ENCODE data around the gene MAST4. TPM values are rescaled to one million over a fixed set of nuclear protein-coding genes. Genes with fewer than 3 reads are reported as not detected.
A peak's percentile ranks its signal among the peaks of the same experiment; 100 is the strongest.

MAST4 gene
- total RNA-seq, 1 donor from 2014 or later = 55.2 TPM

- Histone ChIP-seq H3K36me3 (no peaks in the 10 kb centered on the region), H3K4me3 (no peak overlapping the region), H3K9me3 (no peaks in the 10 kb centered on the region), H3K4me1 (no peaks in the 10 kb centered on the region), H3K27ac (no peak overlapping the region), H3K27me3 (no peaks in the 10 kb centered on the region)
- no peak for TF ChIP-seq CTCF (IDR thresholded peaks at IDR 0.05)
- no peak for DNase-seq (ENCODE audit: low spot score in 2 of 2)
- intact Hi-C loops (cut with DNase I) = no loop called here
Measured at GRCh38 chr5:66788556-66788955, 192.4 kb downstream of the MAST4 start.

GRCh38 chr5:66789434-66789833 is 193.2 kb downstream of the MAST4 start:
- intact Hi-C loops (cut with DNase I) = no loop called here
- Histone ChIP-seq H3K27me3 (no peaks in the 10 kb centered on the region), H3K4me1 (no peaks in the 10 kb centered on the region), H3K27ac (no peak overlapping the region), H3K4me3 (no peak overlapping the region), H3K9me3 (no peaks in the 10 kb centered on the region), H3K36me3 (no peaks in the 10 kb centered on the region)
- no peak for TF ChIP-seq CTCF (IDR thresholded peaks at IDR 0.05)
- no peak for DNase-seq (ENCODE audit: low spot score in 2 of 2)

- TF ChIP-seq CTCF (IDR thresholded peaks at IDR 0.05) = no peak
- no peak for DNase-seq (ENCODE audit: low spot score in 2 of 2)
- no peaks in the 10 kb centered on the region for H3K27me3 ChIP-seq
- H3K4me1 ChIP-seq = no peaks in the 10 kb centered on the region
- intact Hi-C loops (cut with DNase I) = no loop called here
- no peaks in the 10 kb centered on the region for H3K36me3 ChIP-seq
- no peak overlapping the region for H3K4me3 ChIP-seq
- H3K27ac ChIP-seq = no peak overlapping the region
- no peaks in the 10 kb centered on the region for H3K9me3 ChIP-seq
Measured at GRCh38 chr5:66793049-66793448, 196.9 kb downstream of the MAST4 start.

- TF ChIP-seq CTCF (IDR thresholded peaks at IDR 0.05) = no peak
- H3K9me3 ChIP-seq = no peaks in the 10 kb centered on the region
Measured at GRCh38 chr5:66795682-66796081, 199.5 kb downstream of the MAST4 start.

GRCh38 chr5:66796305-66797292 is 200.4 kb downstream of the MAST4 start:
- Histone ChIP-seq H3K4me1 (no peaks in the 10 kb centered on the region), H3K4me3 (no peak overlapping the region), H3K9me3 (no peaks in the 10 kb centered on the region), H3K27ac (no peak overlapping the region), H3K36me3 (no peaks in the 10 kb centered on the region), H3K27me3 (no peaks in the 10 kb centered on the region)
- DNase-seq (ENCODE audit: low spot score in 2 of 2) = no peak
- peak in 2 of 3 experiments; percentile 12 to 25 for TF ChIP-seq CTCF (IDR thresholded peaks at IDR 0.05)
- intact Hi-C loops (cut with DNase I) = no loop called here

More at GRCh38 chr5:66795682-66796081, 199.5 kb downstream of the MAST4 start:
- intact Hi-C loops (cut with DNase I) = no loop called here
- no peak overlapping the region for H3K4me3 ChIP-seq
- no peak for DNase-seq (ENCODE audit: low spot score in 2 of 2)
- no peak overlapping the region for H3K27ac ChIP-seq
- H3K36me3 ChIP-seq = no peaks in the 10 kb centered on the region
- H3K27me3 ChIP-seq = no peaks in the 10 kb centered on the region
- H3K4me1 ChIP-seq = no peaks in the 10 kb centered on the region
